Thyroid gland (tissue), 4 donors: ENCODE results near the gene CAVIN1. TPM values are rescaled to one million over a fixed set of nuclear protein-coding genes. Genes with fewer than 3 reads are reported as not detected.
A peak's percentile ranks its signal among the peaks of the same experiment; 100 is the strongest.

Experiments
- DNase-seq, 2 donors: peaks; one replicate each; pipeline ENCODE4 v3.0.0-alpha.2; 2019
- H3K27ac ChIP-seq, 3 donors: fragments of 200-600 bp; sonication (generic); 1 replicate in 2 of 3; 2 replicates in 1 of 3; pipeline ENCODE4 v1.5.1; 2016 to 2019; ENCODE audit warnings: mild to moderate bottlenecking in 1 of 3, moderate library complexity in 1 of 3
- H3K27me3 ChIP-seq: fragments of 200-600 bp; sonication (generic); one replicate; pipeline ENCODE4 v1.5.1; 2019
- H3K36me3 ChIP-seq, 2 donors: fragments of 200-600 bp; sonication (generic); one replicate each; pipeline ENCODE4 v1.5.1; 2016 to 2019
- H3K4me1 ChIP-seq, 2 donors: fragments of 200-600 bp; sonication (generic); one replicate each; pipeline ENCODE4 v1.5.1; 2017 to 2019
- H3K4me3 ChIP-seq, 3 donors: fragments of 200-600 bp; sonication (generic); replicated peaks in 1 of 3; 1 replicate in 2 of 3; 2 replicates in 1 of 3; pipeline ENCODE4 v1.5.1; 2016; ENCODE audit warnings: mild to moderate bottlenecking in 1 of 3
- H3K9me3 ChIP-seq: fragments of 200-600 bp; sonication (generic); one replicate; pipeline ENCODE4 v1.5.1; 2017
- CTCF ChIP-seq, 6 experiments: fragments of 200-600 bp in 3 of 6; fragments of 450-650 bp in 3 of 6; sonication (generic) in 3 of 6; IDR thresholded peaks; one replicate each; pipeline ENCODE4 v1.5.1; 2016 to 2019; ENCODE audit warnings: antibody characterized with exemption in 6 of 6, mild to moderate bottlenecking in 2 of 6, inconsistent platforms in 1 of 6, moderate library complexity in 1 of 6
- POLR2A ChIP-seq, 2 donors: fragments of 450-650 bp; IDR thresholded peaks; one replicate each; pipeline ENCODE4 v1.6.1; 2017; ENCODE audit warnings: antibody characterized with exemption in 2 of 2, mild to moderate bottlenecking in 2 of 2, moderate library complexity in 1 of 2
- WGBS, 2 donors: methylation state at CpG; one replicate each; pipeline ENCODE4 v1.1.5; 2017; 5-methylcytosine and 5-hydroxymethylcytosine counted together
- intact Hi-C: fragments of 100-400 bp; cut with DNase I; formaldehyde crosslinking; loops from one replicate; pipeline ENCODE4 v1.15.1; 2023
- total RNA-seq, 4 donors: library from RNA; depleted of rRNA; stranded (reverse); fragments of >200 nt; gene quantifications; one replicate each; pipeline ENCODE4 v1.2.3, GENCODE V29; 2016

The CAVIN1 gene
- total RNA-seq: 100 to 1,000 TPM; 173 to 199 (median 187) TPM

GRCh38 chr17:42422958-42423712, at the start of gene CAVIN1:
CAVIN1 (minus strand) TSS chr17:42423256; CDS start chr17:42423097, 159 bp downstream.
- Histone ChIP-seq H3K9me3 (no peaks in the 10 kb centered on the region), H3K27ac (peak within 1 kb of the TSS; percentile 91 to 98 (median 96)), H3K27me3 (no peaks in the 10 kb centered on the region), H3K36me3 (no peaks in the 10 kb centered on the region), H3K4me1 (peaks cover 12 to 16% of the 10 kb centered on the region in 2 donors), H3K4me3 (peak within 1 kb of the TSS; percentile 21 to 99 (median 81))
- TF ChIP-seq CTCF (IDR thresholded peaks at IDR 0.05): no peak
- TF ChIP-seq POLR2A (IDR thresholded peaks at IDR 0.05): peak; percentile 96 to 97
- WGBS, 2 donors: 3 to 8% methylated on average over 12 to 36 of the region's 58 CpGs
- intact Hi-C loops: loop anchor here (5.0 kb wide), 1 partner anchor 94 kb away; no protein-coding TSS in a partner anchor
- peak; percentile 99 for DNase-seq

- no peaks in the 10 kb centered on the region for H3K4me1 ChIP-seq
- H3K36me3 ChIP-seq: peaks cover 37 to 57% of the 10 kb centered on the region in 2 donors
- no peaks in the 10 kb centered on the region for H3K27me3 ChIP-seq
- no peak overlapping the region for H3K27ac ChIP-seq
- intact Hi-C loops: loop anchor here (10.0 kb wide), 1 partner anchor 53 kb away; no protein-coding TSS in a partner anchor
- H3K4me3 ChIP-seq: no peak overlapping the region
- H3K9me3 ChIP-seq: no peaks in the 10 kb centered on the region
- WGBS, 2 donors: 77% methylated on average over 5 of the region's 5 CpGs
- TF ChIP-seq POLR2A (IDR thresholded peaks at IDR 0.05) (no peak), CTCF (IDR thresholded peaks at IDR 0.05) (no peak)
- DNase-seq: no peak
Observed at GRCh38 chr17:42467889-42468288, 44.8 kb upstream of the CAVIN1 start.

GRCh38 chr17:42463976-42464400, 40.9 kb upstream of the CAVIN1 start:
- no peaks in the 10 kb centered on the region for H3K9me3 ChIP-seq
- peaks cover 11 to 13% of the 10 kb centered on the region in 2 donors for H3K4me1 ChIP-seq
- H3K27ac ChIP-seq: no peak overlapping the region
- peaks cover 17 to 31% of the 10 kb centered on the region in 2 donors for H3K36me3 ChIP-seq
- no peak overlapping the region for H3K4me3 ChIP-seq
- WGBS, 2 donors: 82 to 85% methylated on average over 4 of the region's 4 CpGs
- H3K27me3 ChIP-seq: no peaks in the 10 kb centered on the region
- TF ChIP-seq POLR2A (IDR thresholded peaks at IDR 0.05): no peak
- TF ChIP-seq CTCF (IDR thresholded peaks at IDR 0.05): no peak
- DNase-seq: no peak
- intact Hi-C loops: loop anchor here (10.0 kb wide), 1 partner anchor 49 kb away; no protein-coding TSS in a partner anchor

- peak overlapping the region in 2 of 3 donors; percentile 59 to 76 for H3K4me3 ChIP-seq
- 89 to 93% methylated on average over 1 of the region's 1 CpG for WGBS, 2 donors
- H3K27ac ChIP-seq: peak overlapping the region; percentile 89 to 93 (median 92)
- no peaks in the 10 kb centered on the region for H3K9me3 ChIP-seq
- intact Hi-C loops: loop anchor here (10.0 kb wide), 1 partner anchor 46 kb away; no protein-coding TSS in a partner anchor
- H3K27me3 ChIP-seq: no peaks in the 10 kb centered on the region
- peaks cover 0 to 8% of the 10 kb centered on the region in 2 donors for H3K36me3 ChIP-seq
- no peak for DNase-seq
- TF ChIP-seq POLR2A (IDR thresholded peaks at IDR 0.05) (no peak), CTCF (IDR thresholded peaks at IDR 0.05) (no peak)
- H3K4me1 ChIP-seq: peaks cover 25 to 33% of the 10 kb centered on the region in 2 donors
Observed at GRCh38 chr17:42460371-42460770, 37.3 kb upstream of the CAVIN1 start.

GRCh38 chr17:42459801-42460281, 36.8 kb upstream of the CAVIN1 start:
- Histone ChIP-seq H3K36me3 (peaks cover 0 to 8% of the 10 kb centered on the region in 2 donors), H3K27me3 (no peaks in the 10 kb centered on the region), H3K4me3 (peak overlapping the region in 2 of 3 donors; percentile 59 to 76), H3K9me3 (no peaks in the 10 kb centered on the region), H3K4me1 (peaks cover 25 to 33% of the 10 kb centered on the region in 2 donors), H3K27ac (peak overlapping the region; percentile 89 to 93 (median 92))
- intact Hi-C loops: loop anchor here (10.0 kb wide), 1 partner anchor 45 kb away; no protein-coding TSS in a partner anchor
- 9 to 13% methylated on average over 6 of the region's 6 CpGs for WGBS, 2 donors
- peak in 1 of 2 donors; percentile 24 for TF ChIP-seq POLR2A (IDR thresholded peaks at IDR 0.05)
- TF ChIP-seq CTCF (IDR thresholded peaks at IDR 0.05): no peak
- no peak for DNase-seq
